ENCODE data around the gene WDR82. TPM values are rescaled to one million over a fixed set of nuclear protein-coding genes. Genes with fewer than 3 reads are reported as not detected.

The WDR82 gene
- total and polyA plus RNA-seq, 2 experiments from 2014 or later: 25.2 to 71.8 TPM

DNA sequence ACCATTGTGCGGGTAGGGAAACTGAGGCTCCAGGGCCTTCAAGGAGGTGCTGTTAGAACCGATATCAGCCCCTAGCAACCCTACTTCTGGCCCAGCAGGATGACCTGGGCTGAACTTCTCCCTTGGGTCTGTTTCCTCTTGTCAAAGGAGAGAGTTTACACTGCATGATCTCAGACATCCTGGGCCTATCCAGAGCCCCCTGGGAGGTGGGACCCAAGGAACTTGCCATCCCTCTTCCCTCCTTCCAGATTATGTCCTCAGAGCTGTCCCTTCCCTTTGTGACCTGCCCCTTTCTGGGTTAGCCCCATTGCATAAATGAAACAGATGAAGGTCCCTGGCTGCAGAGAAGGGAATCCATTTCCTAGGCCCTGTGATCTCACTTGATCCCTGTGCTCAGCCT is 25.4 kb upstream of the WDR82 start:
- Histone ChIP-seq H4K20me1 (replicated peaks; ENCODE audit: insufficient read depth) (no peaks in the 10 kb centered on the region), H3K36me3 (ENCODE audit: insufficient read depth) (no peaks in the 10 kb centered on the region), H3K4me3 (no peak overlapping the region), H3K27ac (ENCODE audit: low read depth) (no peak overlapping the region), H3F3A (replicated peaks; ENCODE audit: low read depth) (0 out of 2 replicates have a peak, but pooled peaks cover 4% of the 10 kb centered on the region), H3K27me3 (ENCODE audit: insufficient read depth) (no peaks in the 10 kb centered on the region), H3K9me2 (ENCODE audit: insufficient read depth) (no peaks in the 10 kb centered on the region), H3K4me2 (no peak overlapping the region), H3K4me1 (ENCODE audit: insufficient read depth) (peaks cover 18% of the 10 kb centered on the region), H2AFZ (no peak overlapping the region), H3K79me2 (replicated peaks; ENCODE audit: insufficient read depth) (no peaks in the 10 kb centered on the region)
- no peak overlapping the region for H3K27ac Mint-ChIP-seq
- H3K9me3 Mint-ChIP-seq: no peaks in the 10 kb centered on the region
- DNase-seq (ENCODE audit: low spot score) (no peak), ATAC-seq (no peak)
- peaks cover 27% of the 10 kb centered on the region for H3K27me3 Mint-ChIP-seq (ENCODE audit: insufficient read depth, low read depth, poor library complexity)
- no peaks in the 10 kb centered on the region for H3K36me3 Mint-ChIP-seq (ENCODE audit: low read depth)
- H3K4me3 Mint-ChIP-seq: no peak overlapping the region
- peaks cover 20% of the 10 kb centered on the region for H3K4me1 Mint-ChIP-seq
- TF ChIP-seq ZNF114 (CRISPR knock-in tag; IDR thresholded peaks at IDR 0.05): no peak
- TF ChIP-seq EZH2phosphoT487 (IDR thresholded peaks at IDR 0.05; ENCODE audit: unreplicated experiment): no peak
- TF ChIP-seq ZNF331 (CRISPR knock-in tag; IDR thresholded peaks at IDR 0.05; ENCODE audit: low read depth): no peak
- TF ChIP-seq NANOG (IDR thresholded peaks at IDR 0.05; ENCODE audit: borderline replicate concordance): no peak
- no peak for TF ChIP-seq STAT1 (IDR thresholded peaks at IDR 0.05; ENCODE audit: unreplicated experiment)
- no peak for TF ChIP-seq POLR2AphosphoS5 (IDR thresholded peaks at IDR 0.05; ENCODE audit: low read depth)
- no peak for TF ChIP-seq JUNB (IDR thresholded peaks at IDR 0.05; ENCODE audit: unreplicated experiment)
- TF ChIP-seq, protein P1, sequence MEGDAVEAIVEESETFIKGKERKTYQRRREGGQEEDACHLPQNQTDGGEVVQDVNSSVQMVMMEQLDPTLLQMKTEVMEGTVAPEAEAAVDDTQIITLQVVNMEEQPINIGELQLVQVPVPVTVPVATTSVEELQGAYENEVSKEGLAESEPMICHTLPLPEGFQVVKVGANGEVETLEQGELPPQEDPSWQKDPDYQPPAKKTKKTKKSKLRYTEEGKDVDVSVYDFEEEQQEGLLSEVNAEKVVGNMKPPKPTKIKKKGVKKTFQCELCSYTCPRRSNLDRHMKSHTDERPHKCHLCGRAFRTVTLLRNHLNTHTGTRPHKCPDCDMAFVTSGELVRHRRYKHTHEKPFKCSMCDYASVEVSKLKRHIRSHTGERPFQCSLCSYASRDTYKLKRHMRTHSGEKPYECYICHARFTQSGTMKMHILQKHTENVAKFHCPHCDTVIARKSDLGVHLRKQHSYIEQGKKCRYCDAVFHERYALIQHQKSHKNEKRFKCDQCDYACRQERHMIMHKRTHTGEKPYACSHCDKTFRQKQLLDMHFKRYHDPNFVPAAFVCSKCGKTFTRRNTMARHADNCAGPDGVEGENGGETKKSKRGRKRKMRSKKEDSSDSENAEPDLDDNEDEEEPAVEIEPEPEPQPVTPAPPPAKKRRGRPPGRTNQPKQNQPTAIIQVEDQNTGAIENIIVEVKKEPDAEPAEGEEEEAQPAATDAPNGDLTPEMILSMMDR (conservative IDR thresholded peaks at IDR 0.05; ENCODE audit: low read depth in 2 of 2): no peak
- no peak for TF ChIP-seq ZNF462 (CRISPR knock-in tag; IDR thresholded peaks at IDR 0.05)
- no peak for TF ChIP-seq EZH2 (IDR thresholded peaks at IDR 0.05; ENCODE audit: low read depth, unreplicated experiment)
- no peak for TF ChIP-seq REST (IDR thresholded peaks at IDR 0.05; ENCODE audit: unreplicated experiment)
- TF ChIP-seq CREB1 (CRISPR knock-in tag; IDR thresholded peaks at IDR 0.05; ENCODE audit: low read depth): no peak
- TF ChIP-seq, protein P2, sequence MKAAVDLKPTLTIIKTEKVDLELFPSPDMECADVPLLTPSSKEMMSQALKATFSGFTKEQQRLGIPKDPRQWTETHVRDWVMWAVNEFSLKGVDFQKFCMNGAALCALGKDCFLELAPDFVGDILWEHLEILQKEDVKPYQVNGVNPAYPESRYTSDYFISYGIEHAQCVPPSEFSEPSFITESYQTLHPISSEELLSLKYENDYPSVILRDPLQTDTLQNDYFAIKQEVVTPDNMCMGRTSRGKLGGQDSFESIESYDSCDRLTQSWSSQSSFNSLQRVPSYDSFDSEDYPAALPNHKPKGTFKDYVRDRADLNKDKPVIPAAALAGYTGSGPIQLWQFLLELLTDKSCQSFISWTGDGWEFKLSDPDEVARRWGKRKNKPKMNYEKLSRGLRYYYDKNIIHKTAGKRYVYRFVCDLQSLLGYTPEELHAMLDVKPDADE (IDR thresholded peaks at IDR 0.05): no peak

Data from GM23338 (cell line).